Smooth muscle cell (in vitro differentiated cells): ENCODE data around the gene ADARB2. TPM values are rescaled to one million over a fixed set of nuclear protein-coding genes. Genes with fewer than 3 reads are reported as not detected.

Experiments
- DNase-seq: peaks from one replicate; lab custom pipeline; 2025; ENCODE audit not compliant: unreplicated experiment; lab: John Stamatoyannopoulos, UW
- H2AFZ ChIP-seq: fragments of 200-600 bp; sonication (generic); 2 replicates; pipeline ENCODE4 v1.6.0; 2016; ENCODE audit warnings: antibody characterized with exemption, low read depth, mild to moderate bottlenecking
- H3F3A ChIP-seq: fragments of 200-600 bp; sonication (generic); 2 replicates; pipeline ENCODE4 v1.6.0; 2017; ENCODE audit warnings: antibody characterized with exemption, low read depth
- H3K27ac ChIP-seq: fragments of 200-600 bp; sonication (generic); 2 replicates; pipeline ENCODE4 v1.5.1; 2016; ENCODE audit warnings: low read depth, mild to moderate bottlenecking
- H3K27me3 ChIP-seq: fragments of 200-600 bp; sonication (generic); 2 replicates; pipeline ENCODE4 v1.6.1; 2016; ENCODE audit warnings: low read depth, mild to moderate bottlenecking
- H3K36me3 ChIP-seq: fragments of 200-600 bp; sonication (generic); 2 replicates; pipeline ENCODE4 v1.5.1; 2016; ENCODE audit warnings: low read depth
- H3K4me1 ChIP-seq: fragments of 200-600 bp; sonication (generic); 2 replicates; pipeline ENCODE4 v1.5.1; 2016; ENCODE audit warnings: low read depth
- H3K4me2 ChIP-seq: fragments of 200-600 bp; sonication (generic); 2 replicates; pipeline ENCODE4 v1.6.0; 2016; ENCODE audit warnings: mild to moderate bottlenecking
- H3K4me3 ChIP-seq: fragments of 200-600 bp; sonication (generic); 2 replicates; pipeline ENCODE4 v1.5.1; 2016; ENCODE audit warnings: mild to moderate bottlenecking
- H3K79me2 ChIP-seq: fragments of 200-600 bp; sonication (generic); 2 replicates; pipeline ENCODE4 v1.6.0; 2016; ENCODE audit warnings: low read depth, mild to moderate bottlenecking
- H3K9ac ChIP-seq: fragments of 200-600 bp; sonication (generic); 2 replicates; pipeline ENCODE4 v1.6.0; 2016; ENCODE audit warnings: low read depth
- H3K9me3 ChIP-seq: fragments of 200-600 bp; sonication (generic); replicated peaks from 2 replicates; pipeline ENCODE4 v1.5.1; 2016; ENCODE audit warnings: low read depth
- H4K20me1 ChIP-seq: fragments of 200-600 bp; sonication (generic); 2 replicates; pipeline ENCODE4 v1.6.0; 2016; ENCODE audit warnings: low read depth
- CTCF ChIP-seq: fragments of 200-600 bp; sonication (generic); IDR thresholded peaks from 2 replicates; pipeline ENCODE4 v1.5.1; 2017; ENCODE audit warnings: borderline replicate concordance, mild to moderate bottlenecking, antibody characterized with exemption; ENCODE audit not compliant: insufficient read depth, poor library complexity, severe bottlenecking
- WGBS: methylation state at CpG from one replicate; pipeline ENCODE4 v1.1.7; 2016; ENCODE audit warnings: low lambda C conversion rate; 5-methylcytosine and 5-hydroxymethylcytosine counted together
- polyA plus RNA-seq: library from polyadenylated mRNA; unstranded; fragments of >200 nt; fragmentation: Nextera tagmentation; extraction: Ambion mirVana; gene quantifications from 2 replicates; pipeline ENCODE4 v1.2.1, GENCODE V29; 2016
- total RNA-seq: library from RNA; depleted of rRNA; stranded (reverse); fragments of >200 nt; gene quantifications from 2 replicates; pipeline ENCODE4 v1.2.3, GENCODE V29; 2014

The ADARB2 gene
- total and polyA plus RNA-seq, 2 experiments from 2014 or later: 0.13 to 0.39 TPM

GRCh38 chr10:1474376-1475097 is 262.8 kb downstream of the ADARB2 start:
- no peaks in the 10 kb centered on the region for H3K9me3 ChIP-seq
- WGBS: 88% methylated on average over 36 of the region's 36 CpGs

GRCh38 chr10:1473874-1474273 is 263.5 kb downstream of the ADARB2 start:
- Histone ChIP-seq H2AFZ (no peak overlapping the region), H3K36me3 (no peaks in the 10 kb centered on the region), H3K4me2 (no peak overlapping the region), H3K27ac (no peak overlapping the region), H3K4me3 (no peak overlapping the region), H3F3A (no peaks in the 10 kb centered on the region), H4K20me1 (no peaks in the 10 kb centered on the region), H3K4me1 (peaks cover 6% of the 10 kb centered on the region), H3K79me2 (no peaks in the 10 kb centered on the region), H3K27me3 (no peaks in the 10 kb centered on the region), H3K9me3 (no peaks in the 10 kb centered on the region), H3K9ac (no peak overlapping the region)
- DNase-seq: no peak
- no peak for TF ChIP-seq CTCF
- 80% methylated on average over 11 of the region's 11 CpGs for WGBS

More at GRCh38 chr10:1474376-1475097, 262.8 kb downstream of the ADARB2 start:
- Histone ChIP-seq H3F3A (no peaks in the 10 kb centered on the region), H3K27me3 (no peaks in the 10 kb centered on the region), H3K4me3 (no peak overlapping the region), H3K9ac (no peak overlapping the region), H3K36me3 (no peaks in the 10 kb centered on the region), H3K4me2 (no peak overlapping the region), H4K20me1 (no peaks in the 10 kb centered on the region), H3K79me2 (no peaks in the 10 kb centered on the region), H3K4me1 (peaks cover 6% of the 10 kb centered on the region), H3K27ac (no peak overlapping the region), H2AFZ (no peak overlapping the region)
- no peak for DNase-seq
- no peak for TF ChIP-seq CTCF

GRCh38 chr10:1472178-1472958 is 265.0 kb downstream of the ADARB2 start:
- no peak for TF ChIP-seq CTCF
- Histone ChIP-seq H2AFZ (no peak overlapping the region), H3K9me3 (no peaks in the 10 kb centered on the region), H3K36me3 (no peaks in the 10 kb centered on the region), H3K27ac (no peak overlapping the region), H3K27me3 (no peaks in the 10 kb centered on the region), H4K20me1 (no peaks in the 10 kb centered on the region), H3K4me1 (peaks cover 6% of the 10 kb centered on the region), H3K4me2 (no peak overlapping the region), H3K4me3 (no peak overlapping the region), H3F3A (no peaks in the 10 kb centered on the region), H3K79me2 (no peaks in the 10 kb centered on the region), H3K9ac (no peak overlapping the region)
- DNase-seq: no peak
- WGBS: 94% methylated on average over 21 of the region's 21 CpGs
